Measurements from ENCODE around the gene NUB1. TPM values are rescaled to one million over a fixed set of nuclear protein-coding genes. Genes with fewer than 3 reads are reported as not detected.

The NUB1 gene
- total RNA-seq, 2 donors from 2014 or later, result 42.3 to 55.2 TPM

GRCh38 chr7:151402029-151402835 is 60.6 kb downstream of the NUB1 start:
- no peak for DNase-seq
- Histone ChIP-seq H3K36me3 (no peaks in the 10 kb centered on the region), H3K27me3 (no peaks in the 10 kb centered on the region), H3K4me1 (no peaks in the 10 kb centered on the region), H3K9me3 (no peaks in the 10 kb centered on the region), H3K27ac (no peak overlapping the region), H3K4me3 (no peak overlapping the region), H3K9ac (ENCODE audit: low read depth in 2 of 2, low read length in 2 of 2) (no peak overlapping the region)
- intact Hi-C loops (cut with DNase I), result no loop called here
- no peak for TF ChIP-seq CTCF (IDR thresholded peaks at IDR 0.05)

GRCh38 chr7:151403764-151404163 is 62.2 kb downstream of the NUB1 start:
- Histone ChIP-seq H3K36me3 (no peaks in the 10 kb centered on the region), H3K9ac (ENCODE audit: low read depth in 2 of 2, low read length in 2 of 2) (no peak overlapping the region), H3K27me3 (peaks cover 5% of the 10 kb centered on the region), H3K27ac (no peak overlapping the region), H3K4me3 (no peak overlapping the region), H3K9me3 (no peaks in the 10 kb centered on the region), H3K4me1 (no peaks in the 10 kb centered on the region)
- DNase-seq, result no peak
- no peak for TF ChIP-seq CTCF (IDR thresholded peaks at IDR 0.05)
- intact Hi-C loops (cut with DNase I), result no loop called here

GRCh38 chr7:151404216-151405011 is 62.8 kb downstream of the NUB1 start:
- H3K36me3 ChIP-seq, result no peaks in the 10 kb centered on the region
- H3K4me1 ChIP-seq, result peaks cover 2% of the 10 kb centered on the region
- no peak overlapping the region for H3K4me3 ChIP-seq
- DNase-seq, result no peak
- H3K27me3 ChIP-seq, result peaks cover 11% of the 10 kb centered on the region
- no peak for TF ChIP-seq CTCF (IDR thresholded peaks at IDR 0.05)
- intact Hi-C loops (cut with DNase I), result no loop called here
- no peak overlapping the region for H3K27ac ChIP-seq
- no peaks in the 10 kb centered on the region for H3K9me3 ChIP-seq
- H3K9ac ChIP-seq (ENCODE audit: low read depth in 2 of 2, low read length in 2 of 2), result no peak overlapping the region

- Histone ChIP-seq H3K9me3 (no peaks in the 10 kb centered on the region), H3K36me3 (no peaks in the 10 kb centered on the region), H3K27me3 (peaks cover 18% of the 10 kb centered on the region), H3K4me3 (no peak overlapping the region), H3K4me1 (peaks cover 8% of the 10 kb centered on the region), H3K9ac (ENCODE audit: low read depth in 2 of 2, low read length in 2 of 2) (no peak overlapping the region), H3K27ac (no peak overlapping the region)
- DNase-seq, result no peak
- intact Hi-C loops (cut with DNase I), result no loop called here
- no peak for TF ChIP-seq CTCF (IDR thresholded peaks at IDR 0.05)
Measured at GRCh38 chr7:151405056-151405455, 63.4 kb downstream of the NUB1 start.

GRCh38 chr7:151405588-151405987 is 64.0 kb downstream of the NUB1 start:
- no peak for TF ChIP-seq CTCF (IDR thresholded peaks at IDR 0.05)
- H3K9me3 ChIP-seq, result no peaks in the 10 kb centered on the region
- no peak for DNase-seq
- peaks cover 8% of the 10 kb centered on the region for H3K4me1 ChIP-seq
- H3K36me3 ChIP-seq, result no peaks in the 10 kb centered on the region
- H3K27ac ChIP-seq, result no peak overlapping the region
- H3K4me3 ChIP-seq, result no peak overlapping the region
- H3K9ac ChIP-seq (ENCODE audit: low read depth in 2 of 2, low read length in 2 of 2), result no peak overlapping the region
- H3K27me3 ChIP-seq, result peaks cover 23% of the 10 kb centered on the region
- intact Hi-C loops (cut with DNase I), result no loop called here
